GM21737 (cell line): Measurements from ENCODE around the gene TUBGCP6.
"Not testable (repeated sequence)": the region's sequence is repeated elsewhere in the genome, so short reads cannot be mapped to it uniquely, and the experiment has no call there.

Experiments used
- ATAC-seq: cut with Tn5 transposase; IDR thresholded peaks from one replicate; pipeline ENCODE4 v1.9.1; 2021; ENCODE audit warnings: mild to moderate bottlenecking, moderate library complexity; ENCODE audit not compliant: unreplicated experiment

TUBGCP6 gene

DNA sequence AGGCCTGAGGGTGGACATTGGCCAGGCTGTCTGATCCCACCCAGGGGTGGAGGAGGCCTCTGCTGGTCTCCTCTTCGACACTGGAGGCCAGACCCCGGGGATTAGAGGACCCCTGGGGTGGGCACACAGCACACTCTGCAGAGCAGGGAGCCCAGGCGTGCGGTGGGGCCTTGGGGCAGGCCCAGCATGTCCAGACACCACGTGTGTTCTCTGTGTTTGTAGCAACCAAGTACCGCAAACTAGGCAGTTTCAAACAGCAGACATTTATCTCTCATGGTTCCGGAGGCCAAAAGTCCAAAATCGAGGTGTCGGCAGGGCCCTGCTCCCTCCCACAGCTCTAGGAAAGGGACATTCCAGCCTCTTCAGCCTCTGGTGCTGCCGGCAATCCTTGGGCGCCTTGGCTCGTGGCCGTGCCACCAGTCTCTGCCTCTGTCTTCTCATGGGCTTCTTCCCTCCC is 72.8 kb downstream of the TUBGCP6 start:
- no peak for ATAC-seq

DNA sequence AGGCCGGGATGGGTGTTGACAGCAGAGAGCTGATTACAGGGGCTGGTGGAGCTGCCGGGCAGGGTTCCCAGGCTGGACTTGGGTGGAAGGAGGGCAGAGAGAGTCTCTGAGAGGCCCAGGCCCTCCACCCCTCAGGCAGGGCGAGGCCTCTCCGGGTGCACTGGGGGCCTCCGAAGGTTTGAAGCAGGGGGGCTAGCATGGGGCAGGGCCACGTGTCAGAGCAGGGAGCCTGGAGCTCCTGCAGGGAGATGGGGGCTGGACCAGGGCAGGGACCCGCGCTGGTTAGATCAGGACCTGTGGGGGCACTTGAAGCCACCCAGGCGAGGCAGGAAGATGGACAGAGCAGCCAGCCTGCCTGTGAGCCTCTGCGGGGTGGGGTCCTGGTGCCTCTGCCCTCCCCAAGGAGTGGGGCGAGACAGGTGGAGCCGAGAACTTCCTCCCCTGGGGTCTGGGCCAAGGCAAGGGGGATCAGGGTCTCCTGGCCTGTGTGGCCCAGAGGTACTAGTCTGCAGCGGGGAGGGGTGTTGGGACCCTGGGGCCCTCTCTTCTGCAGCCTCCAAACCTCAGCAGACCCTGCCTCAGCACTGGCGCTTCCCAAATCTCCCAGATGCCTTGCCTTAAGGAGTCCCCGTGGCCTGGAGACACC is 73.4 kb downstream of the TUBGCP6 start:
- no peak for ATAC-seq

DNA sequence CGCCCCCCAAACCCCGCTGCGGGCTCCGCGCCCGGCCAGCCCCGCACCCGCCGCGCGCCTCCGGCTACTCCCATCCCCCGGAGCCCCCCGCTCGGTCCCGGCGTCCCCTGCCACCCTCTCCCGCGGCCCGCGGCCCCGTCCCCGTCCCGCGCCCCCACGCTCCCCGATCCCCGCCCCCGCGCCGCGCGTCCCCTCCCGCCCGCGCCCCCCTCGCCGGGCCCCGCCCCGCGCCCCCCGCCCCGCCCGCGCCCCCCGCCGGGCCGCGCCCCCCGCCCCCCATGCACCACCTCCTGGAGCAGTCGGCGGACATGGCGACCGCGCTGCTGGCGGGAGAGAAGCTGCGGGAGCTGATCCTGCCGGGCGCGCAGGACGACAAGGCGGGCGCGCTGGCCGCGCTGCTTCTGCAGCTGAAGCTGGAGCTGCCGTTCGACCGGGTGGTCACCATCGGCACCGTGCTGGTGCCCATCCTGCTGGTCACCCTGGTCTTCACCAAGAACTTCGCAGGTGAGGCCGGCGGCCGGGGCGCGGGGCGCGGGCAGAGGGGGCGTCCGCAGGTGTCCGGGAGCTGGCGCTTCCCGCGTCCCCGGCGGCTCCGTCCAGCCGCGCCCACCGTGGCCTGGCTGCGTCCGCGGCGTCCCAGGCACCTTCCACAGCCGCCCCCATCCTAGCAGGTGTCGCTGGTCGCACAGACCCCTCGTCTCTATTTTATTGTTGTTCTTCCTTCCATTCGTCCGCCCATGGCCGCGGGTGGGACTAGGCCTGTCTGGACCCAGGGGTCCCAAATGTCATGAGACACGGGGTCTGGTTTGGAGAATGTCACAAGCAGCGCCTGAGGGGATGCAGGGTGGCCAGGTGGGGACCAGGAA is 74.1 kb downstream of the TUBGCP6 start, which contains the start of gene PANX2:
Gene PANX2 (plus strand): TSS at position 279 of the 866 bp plus-strand sequence. CDS start 0 bp downstream, at position 279.
- ATAC-seq, result no peak

DNA sequence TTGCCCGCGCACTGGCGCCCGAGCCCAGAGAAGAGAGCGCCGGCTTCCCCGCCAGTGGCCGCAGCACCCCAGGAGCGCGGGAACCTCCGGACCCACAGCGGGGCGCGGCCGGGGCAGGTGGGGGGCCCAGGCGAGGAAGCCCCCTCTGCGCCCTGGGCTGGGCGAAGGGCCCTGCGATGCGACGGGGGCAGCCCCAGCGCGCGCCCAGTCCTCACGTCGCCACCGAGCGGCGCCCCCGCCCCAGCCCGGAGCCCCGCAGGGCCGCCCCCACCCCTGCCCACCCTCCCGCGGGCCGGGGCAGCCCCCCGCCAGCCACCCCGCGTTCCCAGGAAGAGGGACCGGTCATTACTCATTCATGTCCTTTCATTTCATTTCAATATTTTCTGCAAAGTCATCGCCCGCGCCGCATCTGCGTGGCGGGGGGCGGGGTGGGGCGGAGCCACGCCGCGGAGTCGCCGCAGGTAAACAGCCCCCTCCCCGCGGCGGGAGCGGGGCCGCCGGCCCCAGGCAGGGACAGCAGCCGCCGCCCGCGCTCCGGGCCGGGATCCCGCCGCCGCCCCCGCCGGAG is 75.0 kb downstream of the TUBGCP6 start:
- no peak for ATAC-seq

DNA sequence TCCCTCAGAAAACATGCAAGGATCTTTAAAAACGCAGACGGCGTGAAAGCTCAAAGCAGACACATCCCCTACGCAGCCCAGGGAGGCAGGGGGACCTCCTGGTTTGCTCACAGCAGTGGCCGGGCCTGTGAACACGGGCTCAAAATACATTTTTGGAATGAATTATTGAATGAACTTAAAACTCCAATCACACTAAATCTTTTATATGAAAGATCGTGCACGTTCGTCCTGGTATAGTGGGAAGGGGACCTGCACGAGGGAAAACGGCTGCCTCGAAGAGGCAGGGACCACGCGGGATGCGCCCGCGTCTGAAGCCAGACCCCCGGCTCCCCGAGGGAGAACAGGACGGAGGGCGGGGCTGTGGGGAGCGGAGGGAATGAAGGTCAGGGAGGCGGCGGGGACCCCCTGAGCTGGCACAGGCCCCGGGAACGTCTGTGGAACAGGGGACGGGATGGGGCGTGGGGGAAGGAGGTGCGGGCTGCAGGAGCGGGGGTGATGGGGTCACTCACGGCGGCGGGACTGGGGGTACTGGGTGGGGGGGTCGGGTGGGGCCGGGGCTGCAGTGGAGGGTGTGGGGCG is 75.6 kb downstream of the TUBGCP6 start:
- no peak for ATAC-seq

DNA sequence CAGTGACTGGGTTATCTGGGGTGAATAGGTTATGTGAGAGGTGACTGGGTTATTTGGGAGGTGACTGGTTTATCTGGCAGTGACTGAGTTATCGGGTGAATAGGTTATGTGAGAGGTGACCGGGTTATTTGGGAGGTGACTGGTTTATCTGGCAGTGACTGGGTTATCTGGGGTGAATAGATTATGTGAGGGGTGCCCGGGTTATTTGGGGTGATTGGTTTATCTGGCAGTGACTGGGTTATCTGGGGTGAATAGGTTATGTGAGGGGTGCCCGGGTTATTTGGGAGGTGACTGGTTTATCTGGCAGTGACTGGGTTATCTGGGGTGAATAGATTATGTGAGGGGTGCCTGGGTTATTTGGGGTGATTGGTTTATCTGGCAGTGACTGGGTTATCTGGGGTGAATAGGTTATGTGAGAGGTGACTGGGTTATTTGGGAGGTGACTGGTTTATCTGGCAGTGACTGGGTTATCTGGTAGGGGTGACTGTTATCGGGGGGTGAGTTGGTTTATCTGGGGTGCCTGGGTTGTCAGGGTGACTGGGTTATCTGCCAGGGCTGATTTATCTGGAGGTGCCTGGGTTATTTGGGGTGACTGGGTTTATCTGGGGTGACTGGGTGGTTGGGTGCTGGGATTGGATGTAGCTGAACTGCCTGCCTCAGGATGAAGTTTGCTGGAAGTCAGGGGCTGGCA is 76.2 kb downstream of the TUBGCP6 start:
- not testable (repeated sequence) for ATAC-seq

DNA sequence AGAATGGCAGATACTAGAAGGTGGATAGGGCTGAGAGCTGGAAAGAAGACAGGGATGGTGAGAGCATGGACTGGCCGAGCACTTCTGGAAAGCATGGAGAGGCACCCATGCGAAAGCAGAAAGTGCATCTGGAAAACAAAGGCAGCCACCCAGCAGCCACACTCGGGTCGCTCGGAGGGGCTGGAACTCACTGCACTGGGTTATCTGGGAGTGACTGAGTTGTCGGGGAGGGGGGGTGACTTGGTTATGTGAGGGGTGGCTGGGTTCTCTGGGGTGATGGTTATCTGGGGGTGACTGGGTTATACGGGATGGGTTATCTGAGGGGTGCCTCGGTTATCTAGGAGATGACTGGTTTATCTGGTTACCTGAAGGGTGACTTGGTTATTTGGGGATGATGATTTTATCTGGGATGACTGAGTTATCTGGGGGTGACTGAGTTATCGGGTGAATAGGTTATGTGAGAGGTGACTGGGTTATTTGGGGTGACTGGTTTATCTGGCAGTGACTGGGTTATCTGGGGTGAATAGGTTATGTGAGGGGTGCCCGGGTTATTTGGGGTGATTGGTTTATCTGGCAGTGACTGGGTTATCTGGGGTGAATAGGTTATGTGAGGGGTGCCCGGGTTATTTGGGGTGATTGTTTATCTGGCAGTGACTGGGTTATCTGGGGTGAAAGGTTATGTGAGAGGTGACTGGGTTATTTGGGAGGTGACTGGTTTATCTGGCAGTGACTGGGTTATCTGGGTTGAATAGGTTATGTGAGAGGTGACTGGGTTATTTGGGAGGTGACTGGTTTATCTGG is 76.9 kb downstream of the TUBGCP6 start:
- no peak for ATAC-seq
